COLO668 (cell line): ENCODE data around the gene DDA1.
"Not testable (repeated sequence)": the region's sequence is repeated elsewhere in the genome, so short reads cannot be mapped to it uniquely, and the experiment has no call there.

Experiments used
- DNase-seq: peaks from one replicate; lab custom pipeline; 2025; ENCODE audit not compliant: unreplicated experiment; lab: John Stamatoyannopoulos, UW

The DDA1 gene

DNA sequence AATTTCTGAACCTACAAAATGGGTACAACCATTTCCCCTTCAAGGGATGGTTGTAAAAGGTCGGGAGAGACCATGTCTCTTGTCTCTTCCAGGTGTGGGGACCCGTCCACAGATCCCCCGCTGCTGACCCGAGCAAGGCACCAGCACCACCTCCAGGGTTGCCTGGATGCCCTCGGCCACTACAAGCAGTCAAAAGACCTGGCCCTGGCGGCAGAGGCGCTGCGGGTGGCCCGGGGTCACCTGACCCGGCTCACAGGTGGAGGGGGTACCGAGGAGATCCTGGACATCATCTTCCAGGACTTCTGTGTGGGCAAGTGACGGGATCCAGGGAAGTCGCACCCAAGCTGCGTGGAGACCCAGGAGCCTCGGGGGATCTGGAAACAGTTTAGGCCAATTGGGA lies 32.0 kb downstream of the DDA1 start:
- no peak for DNase-seq

DNA sequence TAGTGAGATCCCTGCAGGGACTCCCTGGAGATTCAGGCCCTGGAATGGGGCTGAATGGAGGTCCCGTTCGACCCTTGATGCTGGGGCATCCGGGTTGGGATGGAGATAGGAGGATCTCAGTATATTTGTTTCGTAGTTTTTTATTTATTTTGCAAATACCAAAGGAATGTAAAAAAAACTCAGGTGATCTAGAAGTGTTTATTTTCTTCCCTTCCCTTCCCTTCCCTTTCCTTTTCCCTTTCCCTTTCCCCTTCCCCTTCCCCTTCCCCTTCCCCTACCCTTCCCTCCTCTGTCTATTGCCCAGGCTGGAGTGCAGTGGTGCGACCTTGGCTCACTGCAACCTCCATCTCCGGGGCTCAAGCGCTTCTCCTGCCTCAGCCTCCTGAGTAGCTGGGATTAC lies 32.5 kb downstream of the DDA1 start:
- DNase-seq, result no peak

DNA sequence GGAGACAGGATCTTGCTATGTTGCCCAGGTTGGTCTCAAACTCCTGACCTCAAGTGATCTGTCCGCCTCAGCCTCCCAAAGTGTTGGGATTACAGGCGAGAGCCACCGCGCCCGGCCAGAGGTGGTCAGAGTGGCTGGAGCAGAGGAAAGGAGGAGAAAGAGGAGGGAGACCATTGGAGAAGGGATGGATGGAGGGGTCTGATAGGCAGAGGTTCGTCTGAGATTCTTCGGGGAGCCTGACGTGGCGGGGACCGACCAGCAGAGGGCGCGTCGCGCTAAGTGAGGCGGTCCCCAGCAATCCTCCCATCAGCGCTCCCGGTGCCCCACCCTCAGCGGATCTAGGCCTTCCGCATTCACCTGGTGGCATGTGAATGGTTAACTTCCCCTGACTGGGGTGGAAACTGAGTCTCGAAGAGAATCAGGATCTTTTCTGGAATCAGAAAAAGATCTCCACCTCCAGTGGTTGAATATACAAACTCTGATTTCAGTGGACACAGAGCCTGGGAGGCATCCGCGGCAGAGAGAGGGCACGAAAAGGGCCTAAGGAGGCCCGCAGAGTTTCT lies 36.8 kb downstream of the DDA1 start:
- peak; percentile 62 for DNase-seq

DNA sequence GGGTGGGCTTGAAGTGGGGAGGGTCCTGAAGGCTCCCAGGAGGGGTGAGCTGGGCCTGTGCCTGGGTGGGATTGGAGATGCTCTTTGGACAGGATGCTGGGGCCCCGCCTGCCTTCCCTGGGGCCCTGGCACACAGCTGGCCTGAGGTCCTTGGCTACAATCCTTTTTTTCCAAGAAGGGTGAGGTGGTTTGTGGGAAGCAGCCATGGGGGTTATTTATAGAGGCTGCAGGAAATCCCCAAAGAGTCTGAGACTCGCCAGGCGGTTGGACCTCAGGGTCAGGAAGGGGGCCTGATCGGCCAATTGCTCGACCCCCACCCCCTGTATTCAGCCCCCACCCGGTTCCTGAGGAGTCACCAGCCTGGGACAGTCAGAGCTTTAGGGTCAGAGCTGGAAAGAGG lies 38.0 kb downstream of the DDA1 start:
- DNase-seq, result no peak

DNA sequence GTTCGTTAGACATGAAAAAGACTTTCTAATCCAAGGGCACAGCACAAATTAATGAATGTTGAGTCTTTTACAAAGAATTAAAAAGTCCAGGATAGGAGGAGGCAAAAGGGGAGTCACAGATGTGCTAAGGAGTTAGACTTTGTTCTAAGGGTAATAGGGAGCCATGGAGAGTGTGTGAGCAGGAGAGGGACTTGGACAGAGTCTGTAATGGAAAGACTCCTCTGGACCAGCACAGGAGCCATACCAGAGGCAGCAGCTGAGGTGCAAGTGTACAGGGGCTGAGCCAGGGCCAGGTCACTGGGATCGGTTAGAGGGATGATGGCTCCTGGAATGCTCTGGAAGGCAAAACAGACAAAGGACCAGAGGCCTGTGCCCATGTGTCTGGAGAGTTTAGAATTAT lies 38.5 kb downstream of the DDA1 start:
- DNase-seq, result no peak

DNA sequence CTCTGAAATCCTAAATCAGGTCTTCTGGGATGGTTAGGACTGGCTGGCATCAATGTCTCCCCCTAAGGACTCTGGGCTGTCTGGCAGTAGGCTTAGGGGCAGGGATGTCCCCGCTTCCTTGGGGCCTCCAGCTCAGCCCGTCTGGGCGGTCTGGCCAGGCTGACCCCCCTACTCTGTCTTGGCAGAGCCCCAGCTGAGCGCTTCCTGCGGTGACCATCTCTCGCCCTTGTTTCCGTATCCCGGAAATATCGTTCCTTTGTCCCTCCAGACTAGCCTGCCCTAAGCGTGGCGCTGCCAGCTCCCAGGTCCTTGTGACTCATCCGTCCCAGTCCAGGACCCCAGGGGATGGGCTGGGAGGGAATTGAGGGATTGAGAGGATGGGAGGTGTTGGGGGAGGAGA lies 39.3 kb downstream of the DDA1 start:
- peak; percentile 26 for DNase-seq

DNA sequence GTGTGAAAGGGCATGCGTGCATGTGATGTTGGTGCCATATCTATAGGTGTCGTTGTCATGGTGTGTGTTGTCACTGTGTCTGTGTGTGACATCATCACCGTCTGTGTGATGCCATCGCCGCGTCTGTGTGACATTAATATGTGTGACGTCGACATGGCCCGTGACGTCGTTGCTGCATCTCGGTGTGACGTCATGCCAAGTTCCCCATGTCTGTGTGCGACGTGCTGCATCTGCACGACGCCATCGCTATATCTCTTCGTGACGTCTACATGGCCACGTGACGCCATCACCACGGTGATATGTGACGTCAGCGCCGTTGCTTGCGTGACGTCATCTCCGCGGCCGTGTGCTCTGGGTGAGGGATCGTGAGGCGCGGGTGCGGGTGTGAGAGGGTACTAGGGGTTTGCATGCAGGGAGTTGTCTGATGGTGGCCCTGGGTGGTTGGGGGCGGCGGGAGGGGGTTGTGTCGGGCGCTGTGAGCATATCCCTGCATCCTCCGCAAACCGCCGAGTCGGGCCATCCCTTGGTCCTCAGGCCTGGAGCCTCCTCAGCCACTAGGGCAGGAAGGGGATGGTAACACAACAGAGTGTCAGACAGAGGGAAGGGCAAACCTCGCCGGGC lies 42.6 kb downstream of the DDA1 start:
- peak; percentile 18 for DNase-seq

DNA sequence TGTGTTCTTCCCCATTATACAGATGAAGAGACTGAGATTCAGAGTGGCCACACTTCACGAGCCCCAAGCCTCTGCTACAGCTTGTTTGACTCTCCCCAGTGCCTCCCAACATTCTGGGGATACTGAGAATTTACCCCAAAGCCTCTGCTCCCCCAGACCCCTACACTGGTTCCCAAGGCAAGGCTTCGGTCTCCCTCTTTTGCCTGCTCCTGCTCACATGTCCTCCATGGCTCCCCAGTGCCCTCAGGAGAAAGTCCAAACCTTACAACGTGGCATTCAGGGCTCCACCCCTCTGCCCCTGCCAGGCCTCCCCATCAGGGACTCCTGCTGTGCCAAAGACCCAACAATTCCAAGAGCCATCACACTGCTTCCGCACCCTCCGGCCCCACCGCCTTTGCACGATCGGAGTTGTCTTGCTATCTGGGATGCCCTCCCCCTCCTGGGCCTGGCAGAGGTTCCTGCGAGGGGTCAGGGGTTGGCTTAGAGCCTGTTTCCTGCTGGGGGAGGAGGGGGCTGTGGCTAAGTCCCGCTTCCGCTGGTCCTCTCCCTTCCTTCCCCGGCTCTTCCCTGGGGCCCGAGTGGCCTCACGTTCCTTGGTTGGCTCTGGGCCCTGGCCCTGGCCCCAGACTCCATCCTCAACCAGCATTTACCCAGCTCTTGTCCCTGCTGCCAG lies 43.4 kb downstream of the DDA1 start:
- DNase-seq, result no peak

DNA sequence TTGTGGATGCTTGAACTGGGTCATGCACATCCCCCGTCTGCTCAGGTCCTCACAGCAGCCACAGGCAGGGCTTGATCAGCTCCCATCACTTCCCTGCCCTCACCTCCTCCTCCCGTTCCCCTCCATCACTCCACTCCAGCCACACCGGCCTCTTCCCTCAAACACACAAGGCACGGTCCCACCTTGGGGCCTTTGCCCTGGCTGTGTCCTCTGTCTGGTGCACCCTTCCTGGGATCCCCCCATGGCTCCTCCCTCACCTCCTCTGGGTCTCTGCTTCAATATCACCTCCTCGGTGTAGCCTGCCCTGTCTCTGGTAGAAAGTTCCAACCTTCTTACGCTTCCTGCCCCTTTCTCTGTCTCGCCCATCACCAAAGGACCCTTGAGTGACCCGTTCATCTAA lies 44.0 kb downstream of the DDA1 start:
- DNase-seq, result no peak

DNA sequence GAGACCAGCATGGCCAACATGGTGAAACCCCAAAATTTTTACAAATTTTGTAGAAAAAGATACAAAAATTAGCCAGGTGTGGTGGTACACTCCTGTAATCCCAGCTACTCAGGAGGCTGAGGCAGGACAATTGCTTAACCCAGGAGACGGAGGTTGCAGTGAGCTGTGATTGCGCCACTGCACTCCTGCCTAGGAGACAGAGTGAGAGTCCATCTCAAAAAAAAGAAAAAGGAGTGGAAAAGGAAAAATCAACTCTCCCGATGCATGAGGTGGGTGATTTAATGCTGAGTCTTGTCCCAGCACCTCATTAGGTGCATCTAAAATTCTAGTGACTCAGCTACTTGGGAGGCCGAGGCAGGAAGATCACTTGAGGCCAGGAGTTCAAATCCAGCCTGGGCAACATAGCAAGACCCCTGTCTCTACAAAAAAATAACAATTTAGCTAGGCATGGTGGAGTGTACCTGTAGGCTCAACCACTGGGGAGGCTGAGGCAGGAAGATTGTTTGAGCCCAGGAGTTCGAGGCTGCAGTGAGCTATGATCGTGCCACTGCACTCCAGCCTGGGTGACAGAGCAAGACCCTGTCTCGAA lies 47.8 kb downstream of the DDA1 start:
- no peak for DNase-seq

DNA sequence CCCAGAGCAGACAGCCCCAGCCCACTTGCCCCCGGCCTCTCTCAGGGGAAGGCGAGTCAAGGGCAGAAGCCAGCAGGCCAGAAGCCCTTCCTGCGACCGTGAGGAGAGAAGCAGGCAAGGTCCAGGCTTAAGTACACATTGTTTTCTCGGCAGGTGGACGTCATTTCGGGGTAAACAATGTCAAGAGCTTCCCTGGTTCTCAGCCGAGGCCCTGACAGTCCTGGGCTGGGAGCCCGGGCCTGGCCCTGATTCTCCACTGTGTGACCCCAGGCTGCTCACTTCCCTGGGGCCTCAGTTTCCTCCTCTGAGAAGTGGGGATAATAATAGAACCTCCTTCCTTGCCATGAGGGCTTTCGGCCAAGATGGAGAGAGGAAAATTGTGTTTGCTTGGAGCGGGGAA lies 48.4 kb downstream of the DDA1 start:
- DNase-seq, result peak; percentile 9

DNA sequence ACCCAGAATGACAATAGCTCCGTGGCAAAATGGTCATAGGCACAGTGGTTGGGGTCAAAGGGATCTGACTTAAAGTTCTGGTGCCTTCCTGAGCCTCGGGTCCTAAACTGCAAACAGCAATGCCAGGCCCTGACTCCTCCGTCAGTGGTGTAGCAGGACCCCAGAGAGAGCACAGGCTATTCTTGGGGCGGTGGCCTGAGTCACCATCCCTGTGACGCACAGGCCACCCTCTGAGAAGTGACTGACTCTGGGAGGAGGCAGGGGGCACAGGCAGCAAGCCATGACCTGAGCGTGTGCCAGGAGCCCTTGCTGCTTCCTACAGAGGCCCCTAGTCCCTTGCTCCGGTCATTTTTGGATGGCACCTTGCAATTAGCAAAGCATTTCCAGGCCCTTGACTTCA lies 49.0 kb downstream of the DDA1 start:
- no peak for DNase-seq

DNA sequence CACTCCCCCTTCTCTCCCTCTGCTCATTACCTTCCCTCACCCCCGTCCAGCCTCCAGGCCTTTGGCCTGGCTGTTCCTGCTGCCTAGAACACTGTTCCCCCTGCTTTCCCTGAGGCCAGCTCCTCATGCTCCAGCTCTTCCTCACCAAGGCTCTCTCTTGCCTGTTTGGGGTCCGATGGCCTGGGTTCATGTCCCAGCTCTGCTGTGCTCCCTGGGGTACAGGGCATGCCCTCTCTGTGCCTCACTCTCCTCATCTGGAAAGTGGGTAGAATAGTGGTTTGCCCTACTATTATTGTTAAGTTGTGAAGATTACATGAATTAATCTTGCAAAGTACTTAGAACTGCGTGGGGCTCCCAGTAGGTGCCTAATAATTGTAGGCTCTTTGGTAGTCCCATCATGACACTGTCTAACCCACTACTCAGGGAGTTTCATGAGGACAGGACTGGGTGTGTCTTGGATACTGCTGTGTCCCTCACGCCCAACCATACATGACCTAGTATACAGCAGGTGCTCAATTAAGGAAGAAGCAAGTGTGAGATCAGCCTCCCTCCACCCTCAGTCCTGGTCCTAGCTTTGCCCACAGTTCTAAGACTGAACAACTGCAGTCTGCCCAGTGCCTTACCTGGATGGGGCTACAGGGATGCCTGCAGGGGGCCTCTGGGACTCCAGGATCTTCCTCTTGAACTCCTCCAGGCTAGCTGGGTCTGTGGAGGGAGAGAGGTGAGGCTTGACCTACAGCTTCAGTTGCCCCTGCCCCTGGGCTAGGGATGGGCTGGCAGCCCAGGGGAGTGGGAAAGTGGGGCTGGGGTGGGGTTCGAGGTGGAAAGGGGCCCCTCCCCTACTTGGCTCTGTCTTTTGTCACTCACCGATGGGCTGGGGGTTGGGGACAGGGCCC lies 50.8 kb downstream of the DDA1 start:
- DNase-seq, result no peak

DNA sequence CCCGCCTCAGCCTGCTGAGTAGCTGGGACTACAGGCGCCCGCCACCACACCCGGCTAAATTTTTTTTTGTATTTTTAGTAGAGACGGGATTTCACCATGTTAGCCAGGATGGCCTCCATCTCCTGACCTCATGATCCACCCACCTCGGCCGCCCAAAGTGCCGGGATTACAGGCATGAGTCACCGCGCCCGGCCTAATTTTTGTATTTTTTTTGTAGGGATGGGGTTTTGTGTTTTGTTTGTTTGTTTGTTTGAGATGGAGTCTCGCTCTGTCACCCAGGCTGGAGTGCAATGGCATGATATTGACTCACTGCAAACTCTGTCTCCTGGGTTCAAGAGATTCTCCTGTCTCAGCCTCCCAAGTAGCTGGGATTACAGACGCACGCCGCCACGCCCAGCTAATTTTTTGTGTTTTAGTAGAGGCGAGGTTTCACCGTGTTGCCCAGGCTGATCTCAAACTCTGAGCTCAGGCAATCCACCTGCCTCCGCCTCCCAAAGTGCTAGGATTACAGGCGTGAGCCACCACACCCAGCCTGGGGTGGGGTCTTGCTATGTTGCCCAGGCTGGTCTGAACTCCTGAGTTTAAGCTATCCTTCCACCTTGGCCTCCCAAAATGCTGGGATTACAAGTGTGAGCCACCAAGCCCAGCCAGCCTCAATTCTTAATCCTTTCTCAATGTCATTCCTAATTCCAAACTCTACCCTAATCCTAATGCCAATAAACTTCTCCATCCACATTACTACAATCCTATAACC lies 54.7 kb downstream of the DDA1 start:
- DNase-seq, result not testable (repeated sequence)

DNA sequence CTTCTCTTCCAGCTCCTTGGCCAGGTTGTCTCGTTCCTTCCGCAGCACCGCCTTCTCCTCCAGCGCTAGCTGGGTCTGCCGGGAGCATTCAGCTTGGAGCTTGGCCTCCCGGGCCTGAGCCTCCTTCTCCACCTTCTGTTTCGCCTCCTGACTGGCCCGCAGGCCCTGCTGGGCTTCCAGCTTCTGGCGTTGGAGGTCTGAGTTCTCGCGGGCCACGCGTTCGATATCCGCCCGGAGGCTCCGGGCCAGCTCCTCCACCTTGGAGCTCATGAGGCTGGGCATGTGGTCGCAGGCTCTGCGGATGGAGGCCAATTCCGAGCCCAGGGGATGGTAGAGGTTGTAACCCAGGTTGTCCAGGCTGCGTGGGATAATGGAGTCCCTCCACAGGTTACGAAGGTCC lies 56.0 kb downstream of the DDA1 start:
- no peak for DNase-seq

DNA sequence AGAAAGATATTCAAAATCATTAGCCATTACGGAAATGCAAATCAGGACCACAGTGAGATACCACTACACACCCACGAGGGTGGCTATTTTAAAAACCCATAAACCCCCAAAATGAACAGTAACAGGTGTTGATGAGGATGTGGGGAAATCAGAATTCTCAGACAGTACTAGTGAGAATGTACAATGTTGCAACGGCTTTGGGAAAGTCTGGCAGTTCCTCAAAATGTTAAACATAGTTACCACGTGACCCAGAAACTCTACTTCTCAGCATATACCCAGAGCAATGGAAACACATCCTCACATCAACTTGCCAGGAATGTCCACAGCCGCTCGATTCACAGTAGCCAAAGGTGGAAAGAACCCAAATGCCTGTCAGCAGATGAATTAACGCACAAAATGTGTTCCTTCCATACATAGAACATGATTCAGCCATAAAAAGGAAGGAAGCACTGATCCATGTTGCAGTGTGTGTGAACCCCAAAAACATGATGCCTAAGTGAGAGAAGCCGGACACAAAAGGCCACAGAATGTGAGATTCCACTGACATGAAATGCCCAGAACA lies 60.7 kb downstream of the DDA1 start:
- DNase-seq, result no peak
